ENCODE measurements around the gene ZIC2. TPM values are rescaled to one million over a fixed set of nuclear protein-coding genes. Genes with fewer than 3 reads are reported as not detected.

The ZIC2 gene
- total RNA-seq, 1 experiment from 2014 or later = 13.6 TPM

DNA sequence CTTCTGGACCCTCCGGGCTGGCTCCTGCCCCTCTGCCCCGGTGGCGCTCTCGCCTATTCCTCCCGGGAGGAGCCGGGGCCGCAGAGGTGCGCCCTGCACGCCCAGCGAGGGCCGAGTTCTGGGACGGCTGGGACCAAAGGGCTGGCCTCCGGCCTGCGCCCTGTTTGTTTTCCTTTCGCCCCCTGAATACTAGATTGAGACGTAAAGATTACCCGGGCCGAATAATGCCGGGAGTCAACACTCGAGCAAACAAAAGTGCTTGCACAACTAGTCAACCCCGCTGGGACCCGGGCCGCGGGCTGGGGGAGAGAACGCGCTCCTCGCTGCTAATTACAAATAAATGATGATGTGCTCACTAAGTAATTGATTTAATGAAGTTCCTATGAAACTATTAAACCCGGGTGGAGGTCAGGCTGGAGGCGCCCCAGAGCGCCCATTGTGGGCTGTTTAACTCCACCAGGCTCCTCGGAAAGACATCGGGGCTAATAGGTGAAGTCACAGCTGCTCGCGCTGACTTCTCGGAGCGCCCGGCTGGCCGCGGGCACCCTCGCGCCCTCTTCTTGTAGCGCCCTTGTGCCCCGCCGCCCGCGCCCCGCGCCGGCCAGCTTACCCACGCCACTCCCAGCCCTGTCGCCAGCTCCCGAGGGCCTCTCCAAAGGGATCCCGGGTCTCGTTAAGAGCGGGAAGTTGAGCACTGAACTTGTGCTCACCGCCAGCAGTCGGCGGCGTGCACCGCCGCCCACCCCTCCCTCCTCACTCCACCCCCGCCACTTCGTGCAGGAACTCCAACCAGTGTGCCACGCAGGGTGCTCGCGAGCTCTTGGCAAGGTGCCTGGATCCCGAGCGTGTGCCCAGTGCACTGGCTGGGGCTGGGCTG, 24.9 kb upstream of the ZIC2 start:
- TF ChIP-seq, protein P1, sequence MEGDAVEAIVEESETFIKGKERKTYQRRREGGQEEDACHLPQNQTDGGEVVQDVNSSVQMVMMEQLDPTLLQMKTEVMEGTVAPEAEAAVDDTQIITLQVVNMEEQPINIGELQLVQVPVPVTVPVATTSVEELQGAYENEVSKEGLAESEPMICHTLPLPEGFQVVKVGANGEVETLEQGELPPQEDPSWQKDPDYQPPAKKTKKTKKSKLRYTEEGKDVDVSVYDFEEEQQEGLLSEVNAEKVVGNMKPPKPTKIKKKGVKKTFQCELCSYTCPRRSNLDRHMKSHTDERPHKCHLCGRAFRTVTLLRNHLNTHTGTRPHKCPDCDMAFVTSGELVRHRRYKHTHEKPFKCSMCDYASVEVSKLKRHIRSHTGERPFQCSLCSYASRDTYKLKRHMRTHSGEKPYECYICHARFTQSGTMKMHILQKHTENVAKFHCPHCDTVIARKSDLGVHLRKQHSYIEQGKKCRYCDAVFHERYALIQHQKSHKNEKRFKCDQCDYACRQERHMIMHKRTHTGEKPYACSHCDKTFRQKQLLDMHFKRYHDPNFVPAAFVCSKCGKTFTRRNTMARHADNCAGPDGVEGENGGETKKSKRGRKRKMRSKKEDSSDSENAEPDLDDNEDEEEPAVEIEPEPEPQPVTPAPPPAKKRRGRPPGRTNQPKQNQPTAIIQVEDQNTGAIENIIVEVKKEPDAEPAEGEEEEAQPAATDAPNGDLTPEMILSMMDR (conservative IDR thresholded peaks at IDR 0.05) = no peak
- TF ChIP-seq EZH2 (IDR thresholded peaks at IDR 0.05; ENCODE audit: low read depth) = no peak
- no peaks in the 10 kb centered on the region for H3K36me3 ChIP-seq (ENCODE audit: low read depth)
- no peaks in the 10 kb centered on the region for H3K9me2 ChIP-seq (ENCODE audit: insufficient read depth)
- CTCF ChIA-PET = no interaction called here
- no peak overlapping the region for H3K4me2 ChIP-seq
- H3K27ac ChIP-seq = no peak overlapping the region
- H3K79me2 ChIP-seq (ENCODE audit: low read depth) = no peaks in the 10 kb centered on the region
- H2AFZ ChIP-seq = no peak overlapping the region
- POLR2A ChIA-PET (ENCODE audit: unreplicated experiment) = interaction anchor here (0.7 kb wide), 1 partner anchor 357 kb away, joined by 9 read pairs; no protein-coding TSS in a partner anchor
- no peaks in the 10 kb centered on the region for H4K20me1 ChIP-seq (ENCODE audit: insufficient read depth)
- H3K4me3 ChIP-seq = no peak overlapping the region
- no TSS peak for BruUV-seq (replicated peaks)
- no peaks in the 10 kb centered on the region for H3F3A ChIP-seq (ENCODE audit: insufficient read depth, low read depth)
- no peaks in the 10 kb centered on the region; the same call in 1 of the 2 replicates for H3K9me3 ChIP-seq (ENCODE audit: insufficient read depth, low read depth)
- no peaks in the 10 kb centered on the region for H3K4me1 ChIP-seq (replicated peaks; ENCODE audit: insufficient read depth)
- peaks cover 13% of the 10 kb centered on the region; the same call in 1 of the 2 replicates for H3K27me3 ChIP-seq (ENCODE audit: insufficient read depth, low read depth)
- intact Hi-C loops (cut with micrococcal nuclease; ENCODE audit: unreplicated experiment) = no loop called here
- no peak for DNase-seq

- Histone ChIP-seq H3K27ac (no peak overlapping the region), H3K36me3 (ENCODE audit: low read depth) (no peaks in the 10 kb centered on the region), H3K9me3 (ENCODE audit: insufficient read depth, low read depth) (no peaks in the 10 kb centered on the region; the same call in 1 of the 2 replicates), H2AFZ (no peak overlapping the region), H3K27me3 (ENCODE audit: insufficient read depth, low read depth) (peaks cover 13% of the 10 kb centered on the region; the same call in 1 of the 2 replicates), H3K4me3 (no peak overlapping the region), H3F3A (ENCODE audit: insufficient read depth, low read depth) (no peaks in the 10 kb centered on the region), H3K4me2 (no peak overlapping the region), H3K79me2 (ENCODE audit: low read depth) (no peaks in the 10 kb centered on the region), H3K4me1 (replicated peaks; ENCODE audit: insufficient read depth) (no peaks in the 10 kb centered on the region), H4K20me1 (ENCODE audit: insufficient read depth) (no peaks in the 10 kb centered on the region), H3K9me2 (ENCODE audit: insufficient read depth) (no peaks in the 10 kb centered on the region)
- intact Hi-C loops (cut with micrococcal nuclease; ENCODE audit: unreplicated experiment) = no loop called here
- CTCF ChIA-PET = interaction anchor here (0.7 kb wide), 1 partner anchor 275 kb away, joined by 3 read pairs; no protein-coding TSS in a partner anchor
- POLR2A ChIA-PET (ENCODE audit: unreplicated experiment) = no interaction called here
- BruUV-seq (replicated peaks) = no TSS peak
- no peak for TF ChIP-seq EZH2 (IDR thresholded peaks at IDR 0.05; ENCODE audit: low read depth)
- TF ChIP-seq, protein P1 (conservative IDR thresholded peaks at IDR 0.05) = no peak
- no peak for DNase-seq
These were observed 23.0 kb upstream of the ZIC2 start for GRCh38 chr13:99958406-99959126.

DNA sequence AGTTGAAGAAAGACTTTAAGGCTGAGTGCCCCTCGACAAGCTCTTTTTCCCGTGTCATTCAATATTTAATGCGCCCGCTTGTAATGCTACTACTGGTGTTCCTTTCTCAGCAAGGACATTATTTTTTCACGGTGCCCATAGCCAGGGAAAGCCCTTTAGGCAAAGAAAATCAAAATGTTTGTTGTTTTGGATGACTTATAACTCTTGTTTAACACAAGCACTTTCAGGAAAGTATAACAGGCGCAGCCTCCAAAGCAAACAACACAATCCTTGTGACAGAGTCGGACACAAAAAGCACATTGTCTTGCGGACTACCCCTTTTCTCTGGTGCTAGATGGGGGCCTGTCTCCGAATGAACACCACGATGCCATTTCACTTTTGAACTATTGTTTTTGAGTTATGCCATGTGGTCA, 22.5 kb upstream of the ZIC2 start:
- POLR2A ChIA-PET (ENCODE audit: unreplicated experiment) = no interaction called here
- H4K20me1 ChIP-seq (ENCODE audit: insufficient read depth) = no peaks in the 10 kb centered on the region
- no peak overlapping the region for H3K4me3 ChIP-seq
- no peak overlapping the region for H3K27ac ChIP-seq
- no peak overlapping the region for H2AFZ ChIP-seq
- CTCF ChIA-PET = no interaction called here
- intact Hi-C loops (cut with micrococcal nuclease; ENCODE audit: unreplicated experiment) = no loop called here
- H3K79me2 ChIP-seq (ENCODE audit: low read depth) = no peaks in the 10 kb centered on the region
- DNase-seq = no peak
- H3K9me2 ChIP-seq (ENCODE audit: insufficient read depth) = no peaks in the 10 kb centered on the region
- no peak for TF ChIP-seq EZH2 (IDR thresholded peaks at IDR 0.05; ENCODE audit: low read depth)
- TF ChIP-seq, protein P1 (conservative IDR thresholded peaks at IDR 0.05) = no peak
- H3K36me3 ChIP-seq (ENCODE audit: low read depth) = no peaks in the 10 kb centered on the region
- H3K27me3 ChIP-seq (ENCODE audit: insufficient read depth, low read depth) = peaks cover 12% of the 10 kb centered on the region; the same call in 1 of the 2 replicates
- H3K4me1 ChIP-seq (replicated peaks; ENCODE audit: insufficient read depth) = no peaks in the 10 kb centered on the region
- H3F3A ChIP-seq (ENCODE audit: insufficient read depth, low read depth) = no peaks in the 10 kb centered on the region
- H3K9me3 ChIP-seq (ENCODE audit: insufficient read depth, low read depth) = no peaks in the 10 kb centered on the region; the same call in 1 of the 2 replicates
- H3K4me2 ChIP-seq = no peak overlapping the region
- BruUV-seq (replicated peaks) = no TSS peak

Data from PC-9 (cell line).